Measurements from ENCODE around the gene ARID1A.

Gene ARID1A

GRCh38 chr1:26728645-26729044, 32.8 kb downstream of the ARID1A start:
- DNase-seq (ENCODE audit: low read depth) = no peak

DNA sequence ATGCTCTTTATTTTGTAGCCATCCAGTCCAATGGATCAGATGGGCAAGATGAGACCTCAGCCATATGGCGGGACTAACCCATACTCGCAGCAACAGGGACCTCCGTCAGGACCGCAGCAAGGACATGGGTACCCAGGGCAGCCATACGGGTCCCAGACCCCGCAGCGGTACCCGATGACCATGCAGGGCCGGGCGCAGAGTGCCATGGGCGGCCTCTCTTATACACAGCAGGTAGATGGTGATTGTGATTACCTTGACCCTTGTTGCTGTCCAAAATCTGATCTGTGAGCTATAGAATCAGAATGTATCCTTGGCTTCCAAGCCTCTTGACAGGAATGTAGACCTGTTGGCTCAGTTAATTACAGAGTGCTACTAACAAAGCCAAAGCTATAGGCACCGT, 33.8 kb downstream of the ARID1A start:
- DNase-seq (ENCODE audit: low read depth) = no peak

DNA sequence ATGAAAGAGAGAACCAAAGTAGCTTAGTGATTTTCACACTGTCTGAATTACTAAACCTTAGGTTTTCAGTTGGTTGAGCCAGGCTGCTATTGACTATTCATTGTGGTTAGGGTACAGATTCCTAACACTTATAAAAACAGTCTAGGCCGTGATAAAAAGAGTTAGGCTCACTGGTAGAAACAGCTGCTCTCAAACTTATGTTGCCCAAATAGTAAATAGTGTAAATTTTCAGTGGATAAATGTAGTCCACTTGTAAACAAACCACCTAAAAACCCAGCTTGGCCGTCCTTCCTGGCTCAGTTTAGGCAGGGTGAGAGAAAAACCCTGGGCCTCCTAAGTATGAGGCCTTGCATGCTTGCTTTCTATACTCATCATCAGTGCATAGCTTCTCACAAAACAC, 34.9 kb downstream of the ARID1A start:
- no peak for DNase-seq (ENCODE audit: low read depth)

GRCh38 chr1:26731233-26731902, 35.6 kb downstream of the ARID1A start:
- DNase-seq (ENCODE audit: low read depth) = no peak

DNA sequence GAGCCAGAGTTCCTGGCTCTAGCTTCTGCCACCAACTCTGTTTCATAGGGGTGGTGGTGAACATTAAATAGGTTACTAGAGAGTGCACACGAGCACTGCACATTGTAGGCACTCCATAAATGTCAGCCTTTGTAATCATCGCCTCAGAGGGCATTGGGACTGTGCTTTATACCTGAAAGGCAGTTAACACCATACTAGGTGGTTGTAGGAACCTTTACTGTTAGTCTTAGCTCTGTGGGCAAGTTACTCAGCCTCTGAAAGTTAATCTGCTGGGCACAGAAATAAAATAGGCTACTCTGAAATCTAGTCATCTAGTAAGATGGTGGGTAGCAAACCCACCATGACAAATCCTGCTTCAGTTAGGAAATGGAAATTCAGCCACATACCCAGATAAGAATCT, 37.6 kb downstream of the ARID1A start:
- no peak for DNase-seq (ENCODE audit: low read depth)

DNA sequence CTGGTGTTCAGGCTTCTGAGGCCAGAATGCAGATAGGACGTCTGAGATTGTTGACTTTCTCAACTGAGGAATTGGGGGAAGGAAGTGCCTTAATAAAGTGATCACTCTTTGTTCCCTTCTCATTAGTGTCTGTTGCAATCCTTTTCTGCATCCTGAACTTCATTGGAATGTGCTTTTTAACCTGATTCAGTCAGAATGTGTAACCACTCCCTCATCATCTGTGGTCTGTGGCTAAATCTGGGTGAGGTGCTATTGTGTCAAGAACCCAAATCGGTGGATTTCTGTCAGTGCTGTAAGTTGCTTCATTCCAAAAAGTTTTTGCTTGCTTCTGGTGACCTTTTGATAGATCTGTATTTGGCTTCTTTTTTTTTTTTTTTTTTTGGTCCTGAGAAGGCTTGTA, 38.2 kb downstream of the ARID1A start:
- DNase-seq (ENCODE audit: low read depth) = no peak

GRCh38 chr1:26734501-26735058, 38.8 kb downstream of the ARID1A start:
- DNase-seq (ENCODE audit: low read depth) = no peak

- DNase-seq (ENCODE audit: low read depth) = no peak
Measured at GRCh38 chr1:26739329-26739914, 43.6 kb downstream of the ARID1A start.

DNA sequence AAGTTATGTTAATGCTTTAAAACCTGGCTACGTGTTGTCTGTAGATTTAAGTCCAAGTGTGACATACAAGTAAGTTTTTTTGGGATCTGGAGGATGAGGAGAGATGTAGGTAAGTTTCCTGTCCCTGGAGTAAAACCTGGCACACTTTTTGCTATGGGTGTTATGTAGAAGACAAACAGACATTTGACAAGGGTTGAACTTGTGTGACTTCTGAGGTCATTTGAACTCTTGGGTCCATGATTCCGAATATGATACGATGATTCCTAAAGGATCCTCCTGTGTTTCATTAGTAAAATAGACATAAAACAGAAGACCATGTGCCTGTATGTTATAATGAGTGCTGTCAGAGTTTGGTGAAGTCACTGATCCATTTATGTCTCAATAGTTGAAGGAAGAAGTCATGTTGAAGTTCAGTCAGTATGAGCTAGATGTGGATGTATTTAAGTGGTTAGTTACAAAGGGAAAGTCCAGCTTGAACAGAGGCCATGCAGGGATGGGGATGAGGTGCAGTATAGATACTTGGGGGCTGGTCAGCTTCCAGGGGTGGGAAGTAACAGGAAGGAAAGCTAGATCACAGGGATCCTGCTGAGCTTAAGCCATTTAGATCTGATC, 44.3 kb downstream of the ARID1A start:
- no peak for DNase-seq (ENCODE audit: low read depth)

GRCh38 chr1:26740952-26741351, 45.1 kb downstream of the ARID1A start:
- no peak for DNase-seq (ENCODE audit: low read depth)

GRCh38 chr1:26743426-26744059, 47.7 kb downstream of the ARID1A start:
- DNase-seq (ENCODE audit: low read depth) = no peak

- peak; percentile 55 for DNase-seq (ENCODE audit: low read depth)
Measured at GRCh38 chr1:26744075-26744959, 48.5 kb downstream of the ARID1A start.

GRCh38 chr1:26745191-26745590, 49.4 kb downstream of the ARID1A start:
- DNase-seq (ENCODE audit: low read depth) = no peak

GRCh38 chr1:26747048-26747447, 51.2 kb downstream of the ARID1A start:
- DNase-seq (ENCODE audit: low read depth) = no peak

DNA sequence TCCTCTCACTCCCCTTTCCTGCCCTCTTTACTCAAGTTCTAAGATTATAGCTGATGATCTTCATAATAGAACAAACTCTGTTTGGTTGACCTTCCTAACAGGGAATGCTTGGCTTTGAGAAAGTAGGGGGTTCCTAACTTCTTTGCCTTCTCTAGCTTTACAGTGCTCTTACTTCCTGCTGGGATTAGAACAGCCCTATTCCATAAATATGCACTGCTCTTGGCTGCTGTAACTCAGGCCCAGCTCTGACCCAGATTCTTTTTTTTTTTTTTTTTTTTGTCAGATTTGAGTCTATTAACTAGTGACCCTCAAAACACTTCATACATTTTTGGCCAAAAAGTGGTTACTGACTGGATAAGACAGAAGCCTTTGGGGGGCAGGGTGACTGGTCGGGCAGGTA, 52.5 kb downstream of the ARID1A start:
- no peak for DNase-seq (ENCODE audit: low read depth)

DNA sequence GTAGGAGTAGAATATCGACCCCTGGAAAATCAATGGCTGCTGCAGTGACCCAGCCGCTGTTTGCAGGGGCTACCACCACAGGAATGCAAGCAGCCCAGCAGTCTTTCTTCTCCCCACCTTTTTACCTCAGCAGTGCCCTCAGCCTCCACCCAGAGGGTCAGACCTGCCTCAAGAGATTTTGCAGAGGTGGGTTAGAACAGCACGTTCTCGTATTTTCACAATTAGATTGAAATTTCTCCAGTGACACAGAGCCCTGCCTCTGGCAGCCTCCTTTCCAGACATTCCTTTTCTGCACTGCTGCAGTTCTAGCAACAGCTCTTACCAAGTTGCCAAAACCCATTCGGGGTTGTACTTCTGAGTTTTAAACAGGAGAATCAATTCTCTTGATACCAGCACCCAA, 53.6 kb downstream of the ARID1A start:
- DNase-seq (ENCODE audit: low read depth) = no peak

DNA sequence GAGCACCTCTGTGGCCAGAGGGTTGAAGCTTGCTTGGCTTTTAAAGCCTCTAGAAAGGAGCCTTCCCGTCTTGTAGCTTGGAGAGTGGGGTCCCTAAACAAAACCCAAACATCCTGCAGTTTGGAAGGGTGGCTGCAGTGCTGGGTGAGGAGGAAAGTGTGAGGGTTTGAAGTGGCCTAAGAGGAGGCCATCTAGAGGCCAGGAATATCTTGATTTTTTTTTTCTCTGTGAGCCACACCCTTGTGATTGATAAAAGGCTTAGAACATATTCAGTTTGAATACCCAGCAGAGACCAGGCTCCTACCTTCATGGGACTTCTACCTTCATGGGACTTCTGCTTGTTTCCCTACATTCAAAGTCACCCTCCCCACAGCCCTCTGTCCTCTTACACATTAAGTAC, 54.6 kb downstream of the ARID1A start:
- no peak for DNase-seq (ENCODE audit: low read depth)

- DNase-seq (ENCODE audit: low read depth) = no peak
Measured at GRCh38 chr1:26752519-26752918, 56.7 kb downstream of the ARID1A start.

DNA sequence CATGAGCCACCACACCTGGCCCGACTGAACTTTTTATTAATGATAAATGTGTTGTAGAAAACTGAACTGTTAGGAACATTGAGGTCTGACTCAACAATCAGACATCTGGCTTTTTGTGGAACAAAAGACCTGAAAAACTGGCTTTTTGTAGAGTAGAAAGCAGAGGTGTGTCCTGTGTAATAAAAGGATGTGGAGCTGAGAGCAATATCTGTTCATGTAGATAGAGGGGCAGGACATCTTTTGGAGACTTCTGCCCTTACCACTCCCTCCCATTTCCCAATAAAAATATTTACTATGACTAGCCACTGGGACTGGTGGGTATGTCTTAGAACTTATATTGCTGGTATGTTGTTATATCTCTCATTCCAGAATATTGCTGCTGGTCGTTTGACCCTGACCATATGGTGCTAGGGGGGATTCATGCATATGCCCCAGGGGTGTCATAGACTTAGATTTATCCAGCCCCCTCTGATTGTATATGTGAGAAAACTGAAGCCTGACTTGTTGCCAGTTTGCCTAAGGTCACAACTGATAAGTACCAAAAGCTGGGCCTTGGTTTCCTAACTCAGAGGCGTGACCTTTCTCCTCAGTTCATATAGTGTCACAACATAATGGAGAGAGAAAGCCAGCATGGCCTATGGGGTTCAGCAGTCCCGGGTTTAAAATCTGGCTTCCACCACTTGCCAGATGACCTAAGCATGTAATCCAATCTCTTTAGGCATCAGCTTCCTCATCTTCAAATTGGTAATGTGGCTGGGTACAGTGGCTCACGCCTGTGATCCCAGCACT, 58.5 kb downstream of the ARID1A start:
- DNase-seq (ENCODE audit: low read depth) = no peak

GRCh38 chr1:26758358-26758757, 62.5 kb downstream of the ARID1A start:
- DNase-seq (ENCODE audit: low read depth) = no peak

- no peak for DNase-seq (ENCODE audit: low read depth)
Measured at GRCh38 chr1:26759531-26759930, 63.7 kb downstream of the ARID1A start.
